Right lobe of liver (tissue), 6 donors: ENCODE results near the gene SBF2. TPM values are rescaled to one million over a fixed set of nuclear protein-coding genes. Genes with fewer than 3 reads are reported as not detected.

ENCODE experiments used
- ATAC-seq, 4 donors: fragments of 200-7000 bp; cut with Tn5 transposase; one replicate each; pipeline ENCODE4 v1.9.1; 2020; ENCODE audit warnings: mild to moderate bottlenecking in 4 of 4, moderate library complexity in 4 of 4
- DNase-seq, 3 donors: peaks; one replicate each; pipeline ENCODE4 v3.0.0-alpha.2; 2020
- H3K27ac ChIP-seq, 3 donors: fragments of 200-600 bp; one replicate each; pipeline ENCODE4 v1.8.0; 2022
- H3K27me3 ChIP-seq, 2 donors: fragments of 200-600 bp; one replicate each; pipeline ENCODE4 v1.8.0; 2022
- H3K36me3 ChIP-seq, 4 donors: fragments of 200-600 bp; sonication (generic) in 1 of 4; one replicate each; pipeline versions ENCODE4 v1.5.1 to v1.8.0; 2017 to 2022; ENCODE audit warnings: control low read depth in 1 of 4
- H3K4me1 ChIP-seq, 4 donors: fragments of 200-600 bp; sonication (generic) in 1 of 4; one replicate each; pipeline versions ENCODE4 v1.5.1 to v1.8.0; 2017 to 2022; ENCODE audit warnings: control low read depth in 1 of 4
- H3K4me3 ChIP-seq, 3 donors: fragments of 200-600 bp; one replicate each; pipeline ENCODE4 v1.8.0; 2022
- H3K9me3 ChIP-seq, 4 donors: fragments of 200-600 bp; sonication (generic) in 1 of 4; one replicate each; pipeline versions ENCODE4 v1.5.1 to v1.8.0; 2017 to 2022; ENCODE audit warnings: control low read depth in 1 of 4
- POLR2A ChIP-seq: fragments of 450-650 bp; IDR thresholded peaks from one replicate; pipeline ENCODE4 v1.6.1; 2017; ENCODE audit warnings: antibody characterized with exemption, mild to moderate bottlenecking
- WGBS: methylation state at CpG from one replicate; pipeline ENCODE4 v1.1.6; 2018; ENCODE audit warnings: low coverage, low lambda C conversion rate; ENCODE audit not compliant: insufficient coverage; ENCODE audit errors: missing lambda C conversion rate; 5-methylcytosine and 5-hydroxymethylcytosine counted together
- intact Hi-C, 2 donors: fragments of 100-400 bp; cut with DNase I; formaldehyde crosslinking; loops; one replicate each; pipeline versions ENCODE4 v1.11.2 to v1.14.1; 2022
- total RNA-seq, 6 experiments: library from RNA; depleted of rRNA in 2 of 6; stranded (reverse); fragments of >200 nt in 2 of 6; fragmentation: NEBNext Ultra II Directional in 3 of 6; extraction: Animal tissue kit (Norgen Biotek cat#: 25700) in 3 of 6; gene quantifications; one replicate each; pipeline versions ENCODE4 v1.1.0 to v1.2.4, GENCODE V29; 2016 to 2023
- TF ChIP-seq, protein P1 (sequence below), 4 donors: fragments of 200-600 bp in 3 of 4; fragments of 450-650 bp in 1 of 4; IDR thresholded peaks; one replicate each; pipeline versions ENCODE4 v1.5.1 to v1.8.0; 2016 to 2022; ENCODE audit warnings: antibody characterized with exemption in 4 of 4, mild to moderate bottlenecking in 2 of 4
- donor health status: DM: no; HTN: yes; CAD: no.
- donor health status: DM: no; HTN: no; CAD: no.
- donor health status: DM: no; HTN: no; CAD: no.
- donor health status: DM: no; HTN: yes; CAD: no.
- donor health status: DM: no; HTN: yes; CAD: no.

Gene SBF2
- total RNA-seq, 6 experiments from 2014 or later = 13.7 to 28.4 (median 21.3) TPM

DNA sequence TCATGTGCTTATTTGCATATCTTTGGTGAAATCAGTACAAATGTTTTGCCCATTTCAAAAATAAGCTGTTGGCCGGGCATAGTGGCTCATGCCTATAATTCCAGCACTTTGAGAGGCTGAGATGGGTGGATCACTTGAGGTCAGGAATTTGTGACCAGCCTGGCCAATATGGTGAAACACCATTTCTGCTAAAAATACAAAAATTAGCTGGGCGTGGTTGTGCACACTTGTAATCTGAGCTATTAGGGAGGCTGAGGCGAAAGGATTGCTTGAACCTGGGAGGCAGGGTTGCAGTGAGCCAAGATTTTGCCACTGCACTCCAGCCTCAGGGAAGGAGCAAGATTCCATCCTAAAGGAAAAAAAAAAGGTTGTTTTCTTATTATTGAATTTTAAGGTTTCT lies 494.1 kb downstream of the SBF2 start:
- H3K4me1 ChIP-seq = no peaks in the 10 kb centered on the region
- H3K27ac ChIP-seq = no peak overlapping the region
- no peaks in the 10 kb centered on the region for H3K27me3 ChIP-seq
- no peak overlapping the region for H3K4me3 ChIP-seq
- no peak for ATAC-seq
- 97% methylated on average over 3 of the region's 3 CpGs for WGBS
- TF ChIP-seq, protein P1, sequence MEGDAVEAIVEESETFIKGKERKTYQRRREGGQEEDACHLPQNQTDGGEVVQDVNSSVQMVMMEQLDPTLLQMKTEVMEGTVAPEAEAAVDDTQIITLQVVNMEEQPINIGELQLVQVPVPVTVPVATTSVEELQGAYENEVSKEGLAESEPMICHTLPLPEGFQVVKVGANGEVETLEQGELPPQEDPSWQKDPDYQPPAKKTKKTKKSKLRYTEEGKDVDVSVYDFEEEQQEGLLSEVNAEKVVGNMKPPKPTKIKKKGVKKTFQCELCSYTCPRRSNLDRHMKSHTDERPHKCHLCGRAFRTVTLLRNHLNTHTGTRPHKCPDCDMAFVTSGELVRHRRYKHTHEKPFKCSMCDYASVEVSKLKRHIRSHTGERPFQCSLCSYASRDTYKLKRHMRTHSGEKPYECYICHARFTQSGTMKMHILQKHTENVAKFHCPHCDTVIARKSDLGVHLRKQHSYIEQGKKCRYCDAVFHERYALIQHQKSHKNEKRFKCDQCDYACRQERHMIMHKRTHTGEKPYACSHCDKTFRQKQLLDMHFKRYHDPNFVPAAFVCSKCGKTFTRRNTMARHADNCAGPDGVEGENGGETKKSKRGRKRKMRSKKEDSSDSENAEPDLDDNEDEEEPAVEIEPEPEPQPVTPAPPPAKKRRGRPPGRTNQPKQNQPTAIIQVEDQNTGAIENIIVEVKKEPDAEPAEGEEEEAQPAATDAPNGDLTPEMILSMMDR (IDR thresholded peaks at IDR 0.05) = no peak
- TF ChIP-seq POLR2A = no peak
- H3K9me3 ChIP-seq = no peaks in the 10 kb centered on the region
- intact Hi-C loops = no loop called here
- DNase-seq = no peak
- H3K36me3 ChIP-seq = no peaks in the 10 kb centered on the region

DNA sequence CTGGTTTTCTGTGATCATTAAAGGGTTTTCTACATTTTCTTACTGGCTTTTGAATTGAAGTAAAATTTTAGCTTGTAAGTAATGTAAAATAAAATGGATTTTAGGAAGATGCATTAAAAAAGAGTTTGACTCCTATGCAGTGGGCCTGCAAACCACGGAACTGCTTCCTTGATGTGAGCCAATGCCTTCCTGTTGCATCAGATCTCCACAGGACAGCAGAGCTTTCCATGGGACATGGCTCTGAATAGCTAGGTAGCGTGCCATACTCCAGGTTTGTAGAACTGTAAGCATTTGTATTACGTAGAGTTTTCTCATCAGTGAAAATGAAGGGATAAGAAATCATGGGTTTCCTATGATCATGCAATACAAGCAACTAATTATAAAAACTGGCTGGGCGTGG lies 496.7 kb downstream of the SBF2 start:
- H3K36me3 ChIP-seq = no peaks in the 10 kb centered on the region
- H3K9me3 ChIP-seq = no peaks in the 10 kb centered on the region
- H3K27me3 ChIP-seq = no peaks in the 10 kb centered on the region
- ATAC-seq = no peak
- H3K4me3 ChIP-seq = no peak overlapping the region
- DNase-seq = no peak
- 82% methylated on average over 4 of the region's 4 CpGs for WGBS
- no peaks in the 10 kb centered on the region for H3K4me1 ChIP-seq
- intact Hi-C loops = no loop called here
- no peak overlapping the region for H3K27ac ChIP-seq
- TF ChIP-seq POLR2A = no peak
- TF ChIP-seq, protein P1 (IDR thresholded peaks at IDR 0.05) = no peak

DNA sequence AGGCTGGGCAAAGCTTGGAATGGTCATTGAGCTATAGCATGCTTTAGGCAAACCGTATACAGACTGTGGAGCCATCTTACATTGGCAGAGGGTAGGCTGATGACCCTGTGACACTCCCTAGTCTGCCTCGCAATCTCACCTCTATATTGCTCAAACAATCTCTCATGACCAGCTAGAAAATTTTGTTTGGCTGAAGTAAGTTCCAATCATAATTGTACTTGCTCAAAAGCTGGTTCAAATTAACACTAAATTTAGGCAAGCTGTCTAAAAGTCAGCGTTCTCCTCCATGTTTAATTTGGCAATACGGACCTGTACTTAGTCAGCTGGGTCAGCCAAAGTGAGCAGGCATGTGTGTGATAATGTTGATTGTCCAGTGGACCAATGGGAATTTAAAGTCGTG lies 497.2 kb downstream of the SBF2 start:
- TF ChIP-seq, protein P1 (IDR thresholded peaks at IDR 0.05) = no peak
- no peak for TF ChIP-seq POLR2A
- ATAC-seq (peak in 2 of 4 donors; percentile 22 to 43), DNase-seq (no peak)
- no peak overlapping the region for H3K4me3 ChIP-seq
- no peaks in the 10 kb centered on the region for H3K9me3 ChIP-seq
- intact Hi-C loops = no loop called here
- H3K27ac ChIP-seq = no peak overlapping the region
- H3K36me3 ChIP-seq = no peaks in the 10 kb centered on the region
- no peaks in the 10 kb centered on the region for H3K27me3 ChIP-seq
- no peaks in the 10 kb centered on the region for H3K4me1 ChIP-seq
- 51% methylated on average over 5 of the region's 5 CpGs for WGBS

DNA sequence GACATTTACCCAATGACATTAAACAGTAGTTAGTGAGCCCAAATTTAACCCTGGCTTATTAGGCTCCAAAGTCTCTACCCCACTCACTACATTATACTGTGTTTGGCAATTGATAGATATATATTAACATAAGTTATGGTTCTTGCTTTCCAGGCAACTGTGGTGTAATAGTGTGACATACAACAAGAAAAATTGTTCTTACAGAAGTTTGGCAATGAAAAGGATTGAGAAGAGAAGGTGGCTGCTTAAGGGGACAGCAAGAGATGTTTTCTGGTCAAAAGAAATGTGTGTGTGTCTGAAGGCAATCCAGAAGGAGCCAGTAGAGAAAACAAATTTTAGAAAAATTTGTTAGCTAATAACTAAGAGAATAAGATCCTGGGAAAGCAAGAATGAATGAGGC lies 497.8 kb downstream of the SBF2 start:
- Histone ChIP-seq H3K4me3 (no peak overlapping the region), H3K9me3 (no peaks in the 10 kb centered on the region), H3K4me1 (no peaks in the 10 kb centered on the region), H3K27me3 (no peaks in the 10 kb centered on the region), H3K27ac (no peak overlapping the region), H3K36me3 (no peaks in the 10 kb centered on the region)
- DNase-seq (no peak), ATAC-seq (no peak)
- no peak for TF ChIP-seq POLR2A
- TF ChIP-seq, protein P1 (IDR thresholded peaks at IDR 0.05) = no peak
- intact Hi-C loops = no loop called here

DNA sequence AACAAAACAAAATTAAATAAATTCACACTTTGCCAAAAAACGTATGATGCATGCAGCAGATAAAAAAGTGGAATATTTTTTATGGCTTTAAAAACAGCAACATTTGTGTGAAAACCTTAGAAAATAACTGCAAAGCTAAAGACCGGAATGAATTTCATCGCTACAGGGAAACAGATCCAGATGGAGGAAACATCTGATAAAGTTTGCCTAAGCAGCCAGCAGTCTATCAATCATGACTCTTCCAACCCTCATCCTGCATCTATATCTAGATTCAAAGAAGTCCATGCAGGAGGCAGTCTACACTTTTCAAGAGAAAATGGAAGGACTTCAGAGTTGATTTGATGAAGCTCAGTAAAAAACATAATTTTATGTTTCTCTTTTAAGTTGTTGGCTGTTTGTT lies 503.3 kb downstream of the SBF2 start:
- H3K27ac ChIP-seq = no peak overlapping the region
- ATAC-seq = no peak
- 87% methylated on average over 3 of the region's 3 CpGs for WGBS
- DNase-seq = no peak
- no peaks in the 10 kb centered on the region for H3K27me3 ChIP-seq
- H3K4me1 ChIP-seq = no peaks in the 10 kb centered on the region
- no peak for TF ChIP-seq POLR2A
- TF ChIP-seq, protein P1 (IDR thresholded peaks at IDR 0.05) = no peak
- intact Hi-C loops = no loop called here
- H3K9me3 ChIP-seq = no peaks in the 10 kb centered on the region
- H3K4me3 ChIP-seq = no peak overlapping the region
- peaks cover 0 to 14% (median 4%) of the 10 kb centered on the region in 4 donors for H3K36me3 ChIP-seq
